GM18507 (cell line): Measurements from ENCODE around the gene BIK.

Experiments
- DNase-seq: peaks from one replicate; pipeline ENCODE4 v3.0.0; 2011; ENCODE audit warnings: low read depth; ENCODE audit not compliant: insufficient read length; ENCODE audit errors: extremely low spot score
- FAIRE-seq: peaks from 2 replicates; lab custom pipeline; 2011; peaks lifted over from hg19 to GRCh38; lab: Jason Lieb, UNC

The BIK gene

DNA sequence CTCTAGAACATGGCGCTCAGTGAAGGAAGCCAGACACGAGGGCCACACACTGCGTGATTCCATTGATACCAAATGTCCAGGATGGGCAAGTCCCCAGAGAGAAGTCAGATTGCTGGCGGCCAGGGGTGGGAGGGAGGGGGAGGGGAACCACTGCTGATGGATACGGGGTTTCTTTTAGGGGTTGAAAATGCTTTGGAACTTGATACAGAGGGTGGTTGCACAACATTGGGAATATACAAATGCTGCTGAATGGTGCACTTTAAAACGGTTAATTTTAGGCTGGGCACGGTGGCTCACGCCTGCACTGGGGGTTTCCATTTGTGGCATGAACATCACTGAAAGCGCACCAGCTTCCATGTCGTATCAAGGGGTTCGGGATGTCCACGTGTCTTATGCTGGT, 45.9 kb downstream of the BIK start:
- no peak for DNase-seq
- FAIRE-seq = no peak

DNA sequence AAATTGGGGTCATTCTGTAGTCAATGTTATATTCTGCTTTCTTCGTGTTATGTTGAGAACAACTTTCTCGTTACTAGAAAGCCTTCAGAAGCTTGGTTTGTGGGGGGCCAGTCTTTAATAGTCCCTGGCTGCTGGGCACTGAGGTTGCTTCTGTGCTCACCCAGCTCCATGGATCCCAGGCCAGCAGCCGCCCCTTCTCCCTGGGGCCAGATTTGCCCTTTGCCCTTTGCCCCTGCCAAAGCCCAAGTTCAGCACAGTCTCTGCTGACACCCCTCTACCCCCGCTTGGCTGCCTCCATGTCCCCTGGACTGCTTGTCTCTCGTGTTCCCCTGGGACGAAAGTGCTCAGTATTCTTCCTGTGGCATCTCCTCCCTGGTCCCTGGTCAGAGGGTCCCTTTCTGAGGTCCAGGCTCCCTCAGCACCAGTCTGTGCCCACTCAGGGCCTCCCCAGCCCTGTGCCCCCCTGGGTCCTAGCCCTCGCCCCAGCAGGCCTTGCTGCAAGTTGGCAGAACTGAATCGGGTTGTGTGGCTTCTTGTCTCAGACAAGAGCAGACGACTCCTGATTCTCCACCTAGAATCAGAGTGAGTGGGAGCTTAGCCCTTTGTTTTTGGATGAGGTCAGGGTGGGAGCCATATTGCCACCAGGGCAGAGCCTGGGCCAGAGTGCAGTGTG, 47.5 kb downstream of the BIK start:
- no peak for FAIRE-seq

DNA sequence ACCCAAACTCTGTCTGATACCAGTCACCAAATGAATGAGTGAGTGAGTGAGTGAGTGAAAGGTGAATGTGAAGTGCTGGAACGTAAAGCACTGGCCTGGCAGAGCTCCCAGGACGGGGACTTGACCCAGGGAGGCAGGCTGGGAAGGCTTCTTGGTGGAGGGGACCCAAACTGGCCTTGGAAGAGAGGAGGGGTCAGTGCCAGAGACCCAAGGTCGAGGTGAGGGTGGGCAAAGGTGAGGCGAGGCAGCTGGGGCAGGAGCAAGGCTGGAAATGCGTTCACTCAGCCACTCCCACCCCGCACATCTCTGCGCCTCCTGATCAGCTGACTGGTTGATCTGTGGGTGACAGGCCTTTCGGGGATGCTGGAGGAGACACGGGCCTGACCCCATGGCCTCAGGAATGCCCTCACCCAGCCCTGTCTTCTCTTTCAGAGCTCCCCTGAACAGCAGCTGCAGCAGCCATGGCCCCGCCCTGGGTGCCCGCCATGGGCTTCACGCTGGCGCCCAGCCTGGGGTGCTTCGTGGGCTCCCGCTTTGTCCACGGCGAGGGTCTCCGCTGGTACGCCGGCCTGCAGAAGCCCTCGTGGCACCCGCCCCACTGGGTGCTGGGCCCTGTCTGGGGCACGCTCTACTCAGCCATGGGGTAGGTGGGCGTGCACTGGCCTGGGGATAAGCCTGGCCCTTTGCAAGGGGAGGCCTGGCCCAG, 48.4 kb downstream of the BIK start:
- DNase-seq (no peak), FAIRE-seq (no peak)

More for the DNA sequence above, 47.5 kb downstream of the BIK start:
- DNase-seq = no peak

DNA sequence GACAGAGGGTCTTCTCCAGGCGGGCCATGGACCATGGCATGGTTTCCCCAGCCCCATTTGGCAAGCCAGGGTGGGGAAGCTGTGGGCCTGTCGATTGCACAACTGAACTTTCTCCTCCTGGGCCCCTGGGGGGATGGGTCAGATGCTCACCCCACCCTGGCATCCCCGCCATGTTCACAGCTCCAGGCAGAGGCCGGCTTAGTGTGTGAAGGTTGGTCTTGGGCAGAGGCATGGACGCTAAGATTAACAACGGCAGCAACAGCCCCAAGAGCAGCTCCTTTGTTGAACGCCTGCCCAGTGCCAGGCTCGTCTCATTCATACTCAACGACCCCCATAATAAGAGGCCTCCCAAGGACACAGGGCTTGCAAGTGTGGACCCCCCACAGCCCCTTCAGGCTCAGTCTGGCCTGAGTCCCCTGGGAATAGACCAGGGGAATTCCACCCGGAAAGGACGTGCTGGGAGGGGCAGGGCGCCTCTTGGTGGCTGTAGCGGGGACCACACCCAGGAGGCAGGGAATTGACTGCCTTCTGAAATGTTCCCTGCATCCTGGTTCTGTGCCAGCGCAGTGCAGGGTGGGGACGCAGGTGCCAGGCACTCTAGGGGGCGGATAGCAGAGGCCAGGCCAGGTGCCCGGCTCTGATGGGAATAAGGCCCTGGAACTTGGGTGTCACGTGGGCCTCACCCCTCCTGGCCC, 49.1 kb downstream of the BIK start:
- FAIRE-seq (no peak), DNase-seq (no peak)

DNA sequence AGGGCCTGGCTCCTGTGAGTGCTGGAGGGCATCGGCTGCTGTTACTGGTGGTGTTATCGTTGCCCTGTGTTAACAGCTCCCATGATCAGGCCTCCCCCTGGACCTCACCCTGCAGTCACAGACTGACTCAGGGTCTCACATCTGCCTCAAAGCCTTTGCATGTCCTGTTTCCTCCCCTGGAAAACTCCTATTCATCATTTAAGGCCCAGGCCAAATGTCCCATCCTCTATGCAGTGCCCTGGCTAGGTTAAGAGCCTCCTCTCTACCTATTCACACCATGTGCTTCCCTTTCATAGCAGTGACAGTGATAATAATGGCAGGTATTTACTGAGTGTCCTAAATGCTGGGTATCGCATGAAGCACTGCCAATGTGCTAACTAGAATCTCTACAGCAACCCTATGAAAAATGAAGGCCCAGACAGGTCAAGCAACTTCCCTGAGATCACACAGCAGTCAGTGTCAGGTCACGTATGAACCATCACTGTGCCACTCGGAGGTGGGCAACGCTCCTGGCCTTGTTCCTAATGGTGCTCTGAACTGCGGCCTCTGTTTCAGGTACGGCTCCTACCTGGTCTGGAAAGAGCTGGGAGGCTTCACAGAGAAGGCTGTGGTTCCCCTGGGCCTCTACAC, 50.1 kb downstream of the BIK start:
- FAIRE-seq (no peak), DNase-seq (no peak)

DNA sequence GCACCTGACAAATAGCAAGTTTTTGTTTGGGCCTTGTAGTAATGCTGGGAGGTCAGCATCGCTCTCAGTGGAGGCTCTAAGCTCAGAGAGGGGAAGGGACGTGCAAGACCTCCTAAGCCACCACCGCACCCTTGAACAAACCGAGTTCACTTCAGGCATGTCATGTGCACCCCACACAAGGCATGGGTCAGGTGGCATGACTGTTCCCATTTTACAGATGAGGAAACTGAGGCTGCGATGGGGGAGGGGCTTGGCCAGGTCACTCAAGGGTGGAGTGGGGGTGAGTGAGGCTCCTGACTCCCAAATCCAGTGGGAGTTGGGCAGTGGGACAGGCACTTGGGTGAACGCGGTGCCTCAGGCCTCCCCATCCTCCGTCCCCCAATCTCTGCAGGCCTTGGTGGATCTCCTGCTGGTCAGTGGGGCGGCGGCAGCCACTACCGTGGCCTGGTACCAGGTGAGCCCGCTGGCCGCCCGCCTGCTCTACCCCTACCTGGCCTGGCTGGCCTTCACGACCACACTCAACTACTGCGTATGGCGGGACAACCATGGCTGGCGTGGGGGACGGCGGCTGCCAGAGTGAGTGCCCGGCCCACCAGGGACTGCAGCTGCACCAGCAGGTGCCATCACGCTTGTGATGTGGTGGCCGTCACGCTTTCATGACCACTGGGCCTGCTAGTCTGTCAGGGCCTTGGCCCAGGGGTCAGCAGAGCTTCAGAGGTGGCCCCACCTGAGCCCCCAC, 52.0 kb downstream of the BIK start:
- no peak for DNase-seq
- no peak for FAIRE-seq

DNA sequence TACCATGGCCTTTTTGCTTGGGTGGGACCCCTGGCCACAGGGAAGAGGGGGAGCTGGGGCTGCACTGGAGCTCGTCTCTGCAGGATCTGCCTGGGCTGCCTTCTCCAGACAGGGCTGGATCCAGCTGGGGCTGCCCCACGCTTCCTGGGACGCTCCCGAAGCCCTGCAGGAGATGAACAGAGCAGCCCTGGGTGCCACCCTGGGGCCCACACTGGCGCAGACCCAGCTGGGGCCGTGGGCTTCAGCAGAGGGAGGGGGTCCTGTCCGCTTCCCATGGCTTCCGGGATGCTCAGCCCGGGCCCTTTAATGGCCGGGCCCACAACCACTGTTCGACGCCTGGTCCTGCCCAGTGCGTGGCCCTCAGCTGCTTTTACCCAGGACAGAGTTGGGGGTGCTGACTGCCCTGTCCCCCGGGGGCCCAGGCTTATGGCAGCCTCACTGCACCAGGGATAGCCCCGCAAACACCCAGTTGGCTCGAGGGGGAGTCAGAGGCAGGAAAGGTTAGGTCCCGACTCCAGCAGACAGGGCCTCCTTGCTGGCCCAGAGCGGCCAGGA, 52.8 kb downstream of the BIK start:
- no peak for DNase-seq
- FAIRE-seq = no peak

DNA sequence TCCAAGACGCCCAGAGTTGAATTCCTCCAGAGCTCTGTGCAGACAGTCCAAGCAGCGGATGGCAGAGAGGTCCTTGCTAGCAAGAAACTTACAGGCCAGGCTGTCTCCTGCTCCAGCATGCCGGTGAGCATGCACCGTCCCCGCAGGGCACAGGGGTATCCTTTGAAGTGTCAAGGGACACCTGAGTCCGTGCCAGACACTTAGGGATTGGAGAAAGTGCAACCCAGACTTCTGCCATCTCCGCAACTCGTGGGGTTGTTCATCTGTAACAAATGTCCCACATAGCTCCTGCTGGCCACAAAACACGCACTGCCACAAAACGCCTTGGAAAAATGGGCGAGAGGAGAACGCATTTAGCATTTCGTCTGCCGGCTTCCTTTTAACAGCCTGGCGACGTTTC, 54.1 kb downstream of the BIK start:
- FAIRE-seq (no peak), DNase-seq (no peak)

DNA sequence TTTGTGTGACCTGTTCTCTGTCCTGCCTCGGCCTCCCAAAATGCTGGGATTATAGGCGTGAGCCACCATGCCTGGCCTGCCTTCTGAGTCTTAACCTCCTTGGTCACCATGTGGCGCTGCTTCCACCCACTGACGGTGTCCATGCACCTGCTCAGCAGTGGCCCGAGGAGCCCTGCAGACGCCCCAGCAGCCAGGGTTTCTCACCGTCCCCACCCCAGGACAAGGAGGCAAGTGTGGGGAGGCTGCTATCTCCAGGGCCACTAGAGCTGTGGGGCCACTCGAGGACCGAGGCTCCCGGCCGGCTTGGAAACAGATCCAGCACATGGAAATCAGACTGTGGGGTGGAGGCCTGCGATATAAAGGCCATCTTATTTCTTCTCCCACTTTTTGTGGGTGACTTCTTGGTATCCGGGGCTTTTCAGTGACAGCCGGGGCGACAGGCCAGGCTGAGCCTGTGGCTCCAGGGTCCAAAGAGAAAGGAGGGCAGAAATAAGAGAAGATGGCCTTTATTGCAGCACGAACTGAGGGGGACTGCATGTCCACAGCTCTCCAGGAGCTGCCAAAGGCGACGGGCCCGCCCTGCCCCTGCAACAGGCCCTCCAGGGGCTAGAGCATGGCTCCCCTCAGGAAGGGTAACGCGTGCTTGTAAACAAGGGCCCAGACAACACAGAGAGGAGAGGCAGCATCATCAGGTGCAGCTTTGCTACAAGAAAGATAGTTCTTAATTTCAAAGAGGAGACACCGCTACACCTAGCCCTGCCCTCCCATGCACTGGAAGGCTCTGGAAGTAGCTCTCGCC, 55.8 kb downstream of the BIK start:
- FAIRE-seq (no peak), DNase-seq (no peak)

DNA sequence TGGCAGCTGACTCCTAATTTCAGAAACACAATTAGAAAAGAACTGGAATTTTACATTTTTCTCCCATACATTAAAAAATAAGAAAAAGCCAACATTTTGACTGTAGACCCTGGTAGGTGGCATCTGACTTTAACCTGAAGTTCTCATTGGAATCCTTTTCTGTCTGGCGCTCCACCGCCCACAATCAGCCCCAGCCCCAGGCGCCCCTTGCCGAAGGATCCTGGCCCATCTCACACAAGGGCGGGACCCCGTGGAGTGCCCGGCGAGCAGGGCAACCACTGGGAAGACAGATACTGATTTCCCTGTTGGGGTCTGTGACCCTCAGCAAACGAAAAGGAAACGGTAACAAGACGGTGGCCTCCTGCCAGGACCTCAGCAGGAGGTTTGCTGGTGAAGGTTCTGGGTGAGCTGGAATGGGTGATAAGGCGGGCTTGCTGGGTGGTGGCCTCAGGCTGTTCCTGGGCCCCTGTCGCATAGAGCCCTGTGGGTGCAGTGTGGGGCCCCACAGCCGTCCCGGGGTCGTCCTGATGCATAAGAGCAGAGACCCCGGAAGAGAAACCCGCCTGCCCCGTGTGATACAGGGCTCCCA, 56.5 kb downstream of the BIK start:
- DNase-seq = no peak
- no peak for FAIRE-seq

DNA sequence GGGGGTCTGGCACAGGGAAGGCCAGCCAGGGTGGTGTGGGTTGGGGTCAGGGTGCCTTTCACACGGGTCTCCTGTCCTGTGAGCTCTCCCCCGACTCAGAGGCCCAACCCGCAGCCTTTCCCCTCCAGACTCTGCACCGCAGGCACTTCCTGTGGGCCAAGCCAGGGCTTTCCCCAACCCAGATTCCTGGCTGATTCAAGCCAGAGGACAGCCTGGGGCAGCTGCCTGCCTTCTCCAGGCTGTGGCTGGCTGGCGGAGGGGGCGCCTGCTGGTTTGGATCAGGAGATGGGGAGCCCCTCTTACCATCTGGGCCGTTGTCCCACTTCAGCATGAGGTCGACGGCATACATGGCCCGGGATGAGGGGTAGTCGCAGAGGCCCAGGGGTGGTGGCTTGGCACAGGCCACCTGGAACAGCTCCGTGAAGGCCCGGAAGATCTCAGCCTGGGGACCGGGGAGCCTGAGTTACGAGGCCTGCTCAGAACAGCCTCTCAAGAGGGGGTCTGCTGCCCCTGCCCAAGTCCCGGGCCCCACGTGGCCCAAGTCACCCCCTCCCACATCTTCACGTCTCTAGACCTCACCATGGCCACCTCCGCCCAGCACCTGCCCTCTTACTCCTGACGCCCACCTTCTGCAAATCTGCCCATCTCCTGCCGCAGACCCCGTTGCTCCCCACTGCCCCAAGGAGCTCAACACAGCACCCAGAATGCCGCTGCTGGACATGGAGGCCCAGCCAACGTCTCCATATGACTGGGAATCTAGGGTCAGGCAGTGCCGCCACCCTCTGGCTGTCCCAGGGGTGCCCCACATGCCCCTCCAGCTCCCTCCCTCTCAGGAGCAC, 58.1 kb downstream of the BIK start:
- no peak for DNase-seq
- FAIRE-seq = no peak

DNA sequence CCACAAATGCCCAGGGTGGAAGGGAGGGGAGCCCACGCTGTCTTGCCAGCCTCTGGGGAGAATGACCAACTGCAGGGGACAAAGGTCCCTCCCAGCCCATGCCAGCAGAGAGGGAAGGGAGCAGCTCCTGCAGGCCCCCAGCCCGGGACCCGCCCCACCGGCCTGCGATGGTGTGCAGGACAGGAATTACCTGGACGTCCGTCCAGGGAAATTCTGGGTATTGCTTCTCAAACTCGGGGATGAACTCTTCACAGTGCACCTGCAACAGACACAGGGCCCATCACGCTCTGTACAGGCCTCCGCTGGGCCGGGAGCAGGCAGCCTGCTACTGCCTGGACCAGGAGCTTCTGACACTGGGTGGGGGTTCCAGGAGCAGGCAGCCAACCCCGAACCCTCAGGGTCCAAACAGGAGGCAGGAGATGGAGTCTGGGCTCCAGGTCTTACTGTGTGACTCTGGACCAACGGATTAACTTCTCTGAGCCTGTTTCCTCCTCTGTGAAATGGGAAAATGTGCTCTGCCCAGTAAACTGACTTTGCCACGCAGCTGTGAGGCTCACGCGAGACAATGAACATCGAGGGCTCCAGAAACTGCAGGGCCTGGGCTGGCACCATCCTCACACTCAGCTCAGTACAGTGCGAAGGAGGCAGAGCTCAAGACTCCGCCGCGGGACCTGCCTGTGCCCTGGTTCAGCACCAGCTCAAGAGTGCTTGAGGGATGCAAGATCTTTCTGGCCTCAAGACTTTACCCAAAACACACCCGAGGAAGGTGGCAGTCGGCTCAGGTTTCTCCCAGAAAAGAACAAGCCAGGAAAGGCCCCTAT, 59.0 kb downstream of the BIK start:
- FAIRE-seq (no peak), DNase-seq (no peak)

DNA sequence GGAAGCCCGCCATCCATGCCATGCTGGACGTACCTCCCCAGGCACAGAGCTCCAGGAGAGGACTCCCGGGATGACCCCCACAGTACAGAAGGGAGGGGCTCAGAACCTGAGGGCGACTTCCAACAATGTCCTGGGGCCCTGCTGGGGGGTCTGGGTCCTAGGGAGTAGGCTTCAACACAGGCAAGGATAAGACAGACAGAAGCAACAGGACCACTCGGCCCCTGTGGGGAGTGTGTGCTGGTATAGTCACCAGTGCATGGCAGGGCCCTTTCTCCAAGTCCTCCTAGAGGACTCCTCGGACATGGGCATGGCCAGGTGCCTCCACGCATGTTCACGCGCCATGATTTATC, 59.6 kb downstream of the BIK start:
- no peak for DNase-seq
- FAIRE-seq = no peak

DNA sequence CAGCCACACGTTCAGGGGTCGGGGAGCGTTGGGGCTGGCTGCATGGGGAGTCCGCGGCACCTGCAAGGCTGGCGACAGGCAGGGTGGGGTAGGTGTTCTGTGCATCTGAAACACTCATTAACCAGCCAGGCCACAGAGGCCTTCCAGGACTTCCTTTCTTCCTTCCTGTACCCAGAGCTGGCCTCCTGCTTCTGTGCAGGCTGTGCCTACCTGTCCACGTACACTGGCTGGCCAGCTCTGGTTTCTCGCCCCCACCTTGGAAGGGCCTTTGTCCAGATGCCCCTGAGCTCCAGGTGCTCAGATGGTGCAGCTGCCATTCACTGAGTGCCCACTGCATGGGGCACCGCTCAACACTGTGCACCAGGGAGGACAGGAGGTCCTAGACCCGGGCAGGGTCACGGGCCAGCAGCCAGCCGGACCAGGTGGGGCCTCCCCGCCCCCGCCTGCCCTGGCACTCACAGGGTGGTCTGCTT, 60.5 kb downstream of the BIK start:
- FAIRE-seq (no peak), DNase-seq (no peak)

DNA sequence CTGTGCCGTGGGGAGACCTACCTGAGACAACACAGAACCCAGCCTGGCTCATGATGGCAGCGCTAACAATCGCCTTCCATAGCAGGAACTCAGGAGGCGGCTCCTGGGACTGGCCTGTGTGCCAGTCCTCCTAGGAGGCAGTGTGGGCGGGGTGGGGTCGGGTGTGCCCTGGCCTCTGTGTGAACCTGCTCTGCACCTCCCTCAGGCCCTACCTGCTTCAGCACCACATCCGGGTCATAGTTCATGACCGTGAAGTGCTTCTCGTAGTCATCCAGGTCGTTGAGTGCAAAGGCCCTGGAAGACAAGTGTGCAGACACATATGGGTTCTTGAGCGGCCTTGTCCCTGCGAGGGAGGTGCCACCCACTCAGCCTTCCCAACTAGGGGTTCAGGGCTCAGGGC, 61.1 kb downstream of the BIK start:
- DNase-seq (no peak), FAIRE-seq (no peak)

DNA sequence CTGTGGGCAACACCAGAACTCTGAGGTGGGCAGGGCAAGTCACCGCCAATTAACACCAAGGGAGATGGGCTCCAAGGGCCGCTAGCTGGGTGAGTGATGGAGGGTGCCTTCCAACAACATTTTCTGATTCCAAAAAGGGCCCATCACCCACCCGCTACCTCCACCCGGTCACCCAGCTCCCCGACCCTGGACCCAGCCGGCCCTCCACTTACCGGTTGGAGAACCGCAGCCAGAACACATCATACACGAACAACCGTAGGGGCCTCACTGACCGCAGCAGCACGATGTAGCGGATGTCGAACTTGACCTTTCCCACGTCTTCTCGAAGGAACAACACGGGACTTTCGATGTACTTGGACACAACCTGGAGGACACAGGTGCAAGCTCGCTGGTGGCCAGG, 61.6 kb downstream of the BIK start:
- DNase-seq (no peak), FAIRE-seq (no peak)

DNA sequence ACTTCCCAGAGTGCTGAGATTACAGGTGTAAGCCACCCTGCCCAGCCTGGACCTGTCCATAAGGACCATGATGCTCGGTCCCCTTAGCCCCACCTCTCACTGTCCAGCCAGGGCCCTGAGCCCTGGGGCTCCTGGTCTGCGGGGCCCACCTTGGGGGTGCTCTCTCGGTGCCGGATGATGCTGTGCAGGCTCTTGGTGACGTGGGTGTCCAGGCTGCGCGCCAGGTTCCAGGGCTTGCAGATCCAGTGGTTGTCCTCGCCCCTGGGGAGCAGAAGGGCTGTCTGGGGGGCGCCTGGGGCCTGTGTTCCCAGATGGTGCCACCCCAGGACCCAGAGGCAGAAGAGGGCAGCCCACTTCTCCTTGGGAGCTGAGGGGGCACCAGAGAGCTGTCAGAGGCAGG, 63.0 kb downstream of the BIK start:
- no peak for DNase-seq
- no peak for FAIRE-seq
